GM10266 (cell line): ENCODE results near the gene STK24.

Experiments used
- DNase-seq: peaks from one replicate; pipeline ENCODE4 v3.0.0; 2012; ENCODE audit errors: extremely low spot score
- TF ChIP-seq, protein P1 (sequence below): IDR thresholded peaks from 2 replicates; pipeline ENCODE4 v1.5.1; 2012; ENCODE audit warnings: mild to moderate bottlenecking, low read depth; ENCODE audit not compliant: control insufficient read depth, insufficient read depth; ENCODE audit errors: missing control alignments

Gene STK24

DNA sequence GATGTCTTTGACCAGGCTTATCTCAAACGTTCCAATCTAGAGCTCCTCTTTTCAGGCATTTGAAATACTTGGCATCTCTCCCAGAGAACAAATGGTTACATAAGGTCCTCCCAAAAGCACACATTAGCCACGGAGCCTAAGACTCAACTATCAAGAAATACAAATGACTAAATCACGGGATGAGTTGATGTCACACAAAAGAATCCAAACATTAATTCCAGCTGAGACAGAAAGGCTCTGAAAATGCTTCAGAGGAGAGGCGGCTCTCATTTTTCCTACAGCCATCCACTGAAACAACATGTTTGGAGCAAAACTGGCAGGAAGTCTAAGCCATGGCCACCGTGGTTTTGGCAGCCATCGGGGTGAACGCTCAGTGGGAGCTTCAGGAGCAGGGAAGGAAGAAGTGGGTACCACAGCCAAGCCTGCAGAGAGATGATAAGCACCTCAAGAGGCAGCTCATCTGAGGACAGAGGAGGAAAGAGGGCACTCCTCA lies 122.5 kb downstream of the STK24 start:
- DNase-seq: no peak
- TF ChIP-seq, protein P1, sequence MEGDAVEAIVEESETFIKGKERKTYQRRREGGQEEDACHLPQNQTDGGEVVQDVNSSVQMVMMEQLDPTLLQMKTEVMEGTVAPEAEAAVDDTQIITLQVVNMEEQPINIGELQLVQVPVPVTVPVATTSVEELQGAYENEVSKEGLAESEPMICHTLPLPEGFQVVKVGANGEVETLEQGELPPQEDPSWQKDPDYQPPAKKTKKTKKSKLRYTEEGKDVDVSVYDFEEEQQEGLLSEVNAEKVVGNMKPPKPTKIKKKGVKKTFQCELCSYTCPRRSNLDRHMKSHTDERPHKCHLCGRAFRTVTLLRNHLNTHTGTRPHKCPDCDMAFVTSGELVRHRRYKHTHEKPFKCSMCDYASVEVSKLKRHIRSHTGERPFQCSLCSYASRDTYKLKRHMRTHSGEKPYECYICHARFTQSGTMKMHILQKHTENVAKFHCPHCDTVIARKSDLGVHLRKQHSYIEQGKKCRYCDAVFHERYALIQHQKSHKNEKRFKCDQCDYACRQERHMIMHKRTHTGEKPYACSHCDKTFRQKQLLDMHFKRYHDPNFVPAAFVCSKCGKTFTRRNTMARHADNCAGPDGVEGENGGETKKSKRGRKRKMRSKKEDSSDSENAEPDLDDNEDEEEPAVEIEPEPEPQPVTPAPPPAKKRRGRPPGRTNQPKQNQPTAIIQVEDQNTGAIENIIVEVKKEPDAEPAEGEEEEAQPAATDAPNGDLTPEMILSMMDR: no peak

DNA sequence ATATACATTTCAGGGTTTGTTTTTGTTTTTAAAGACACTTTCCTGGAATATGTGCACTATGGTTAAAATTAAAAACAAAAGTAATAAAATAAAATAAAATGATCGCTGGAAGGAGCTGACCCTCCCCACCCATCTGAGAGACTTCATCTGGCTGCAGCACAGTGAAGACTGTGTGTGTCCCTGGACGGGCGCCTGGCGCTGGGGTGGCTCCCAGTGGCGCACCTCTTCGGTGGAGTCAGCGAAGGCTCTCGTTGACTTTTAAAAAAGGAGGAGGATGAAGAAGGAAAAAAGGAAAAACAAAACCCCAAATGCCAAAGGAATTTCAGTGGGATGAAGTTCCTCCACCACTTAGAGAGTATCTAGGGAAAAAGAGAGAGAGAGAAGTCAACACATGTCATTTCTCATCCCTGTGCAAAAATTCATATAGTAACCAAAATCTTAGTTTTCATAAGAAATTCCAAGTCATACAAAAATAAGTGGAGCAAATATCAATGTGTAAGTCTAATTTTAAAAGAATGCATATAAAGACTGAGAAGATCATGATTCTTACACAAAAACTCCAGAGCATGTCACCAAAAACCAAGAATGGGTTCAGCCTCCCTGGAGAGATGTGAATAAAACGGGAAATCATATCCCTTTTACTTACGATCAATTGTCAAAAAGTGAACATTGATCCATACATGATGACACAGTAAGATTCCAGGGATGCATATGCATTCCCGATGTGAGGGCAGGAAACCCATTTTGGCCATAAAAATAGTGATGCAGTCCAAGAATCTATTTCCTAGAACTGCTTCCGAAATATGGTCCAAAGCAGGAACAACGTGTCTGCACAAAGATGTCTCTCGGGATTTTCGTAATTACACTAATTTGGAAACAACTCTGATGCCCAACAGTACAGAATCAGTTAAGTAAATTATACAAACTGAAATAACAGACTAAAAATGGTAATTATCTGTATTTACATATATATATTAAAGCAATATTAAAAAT lies 123.8 kb downstream of the STK24 start:
- DNase-seq: no peak
- TF ChIP-seq, protein P1: no peak

DNA sequence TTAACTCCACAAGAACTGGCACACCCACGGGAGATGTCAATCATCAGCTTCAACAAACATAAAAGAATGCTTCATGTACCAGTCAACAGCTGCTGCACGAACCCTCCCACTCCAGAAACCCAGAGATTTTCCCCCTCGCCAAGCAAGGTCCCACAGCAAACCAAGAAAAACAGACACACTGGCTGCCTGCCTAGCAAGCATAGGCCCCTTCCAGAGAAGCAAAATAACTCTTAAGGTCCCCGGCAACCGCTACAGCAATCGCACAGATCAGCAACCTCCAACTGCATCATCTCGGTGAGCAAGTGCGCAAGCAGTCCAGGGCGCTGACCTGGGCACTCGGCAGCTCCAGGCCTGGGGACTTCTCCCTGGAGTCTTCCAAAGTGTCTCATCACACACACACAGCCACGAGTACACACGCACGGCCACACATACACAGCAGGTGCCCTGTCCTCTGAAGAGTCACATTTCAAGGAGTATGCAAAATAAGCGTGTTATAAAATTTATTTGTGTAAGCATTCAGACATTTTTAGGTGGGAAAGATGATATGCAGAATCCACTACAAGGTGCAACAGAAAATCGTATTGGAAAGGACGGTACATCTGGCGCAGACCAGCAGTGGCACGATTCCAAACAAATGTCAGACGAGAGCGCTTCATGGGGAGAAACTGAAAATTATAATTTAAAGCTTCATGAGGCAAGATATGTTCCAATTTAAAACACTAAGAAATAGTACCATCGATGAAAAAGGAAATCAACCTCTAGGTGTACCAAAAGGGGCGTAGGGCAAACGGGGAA lies 125.0 kb downstream of the STK24 start:
- TF ChIP-seq, protein P1: no peak
- DNase-seq: no peak

DNA sequence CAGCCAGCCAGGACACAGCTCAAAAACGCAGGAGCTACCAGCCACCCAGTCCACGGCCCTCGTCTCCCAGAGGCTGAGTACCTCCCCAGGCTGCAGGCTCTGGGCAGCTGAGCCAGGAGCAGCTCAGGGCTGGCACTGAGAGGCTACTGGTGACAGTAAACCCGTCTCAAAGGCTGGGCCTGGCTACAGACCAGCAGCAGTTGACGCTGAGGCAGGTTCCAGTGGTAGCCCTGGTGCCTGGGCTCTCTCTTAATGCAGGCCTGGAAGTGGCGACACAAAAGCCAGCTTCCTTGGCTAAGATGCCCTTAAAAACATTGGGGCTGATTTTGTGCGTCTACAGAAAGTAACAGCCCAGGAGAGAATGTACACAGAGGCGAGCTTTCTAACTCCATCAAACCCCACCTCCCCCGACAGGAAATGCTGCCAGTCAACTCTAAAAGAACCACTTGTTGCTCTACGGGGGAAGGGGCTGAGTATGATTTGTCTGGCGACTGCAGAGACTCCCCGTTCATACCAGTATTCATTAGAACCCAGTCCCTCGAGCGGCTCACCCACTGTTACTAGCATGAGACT lies 126.3 kb downstream of the STK24 start:
- DNase-seq: no peak
- TF ChIP-seq, protein P1: no peak

DNA sequence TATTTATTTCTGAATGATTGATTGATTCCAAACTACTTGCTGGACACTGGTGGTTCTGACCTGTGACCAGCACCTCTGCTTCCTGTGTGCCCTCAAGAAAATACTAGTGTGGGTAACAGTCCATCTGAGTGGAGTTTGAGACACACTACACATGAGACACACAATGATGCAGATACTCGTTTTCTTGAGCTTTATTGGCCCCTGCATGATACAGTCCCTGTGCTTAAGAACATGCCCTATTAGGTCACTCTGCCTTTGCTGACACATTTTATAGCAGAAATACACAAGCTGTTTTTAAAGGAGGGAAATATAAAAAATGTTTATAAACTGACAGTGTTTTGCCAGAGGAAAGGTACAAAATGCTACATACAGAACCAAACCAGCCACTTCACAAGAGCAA lies 126.9 kb downstream of the STK24 start:
- DNase-seq: no peak
- TF ChIP-seq, protein P1: no peak

DNA sequence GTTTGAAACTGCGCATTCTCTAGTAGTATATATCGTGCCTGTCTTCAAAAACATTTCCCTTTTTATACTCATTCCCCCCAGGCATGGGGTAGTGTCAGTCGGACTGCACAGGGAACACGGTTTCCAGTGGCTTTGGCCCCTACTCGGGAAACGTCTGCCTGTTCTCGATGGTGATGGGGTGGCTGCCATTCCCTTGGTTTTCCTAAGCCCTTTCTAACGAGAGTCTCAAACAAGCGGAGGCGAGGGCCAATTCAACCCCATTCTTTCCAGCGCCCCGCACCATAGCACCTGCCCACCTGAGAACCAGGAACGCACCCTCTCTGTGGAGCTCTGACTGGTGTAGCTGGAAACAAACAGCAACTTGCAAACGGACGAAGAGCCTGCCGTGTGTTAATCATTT lies 127.6 kb downstream of the STK24 start:
- TF ChIP-seq, protein P1: no peak
- DNase-seq: no peak

DNA sequence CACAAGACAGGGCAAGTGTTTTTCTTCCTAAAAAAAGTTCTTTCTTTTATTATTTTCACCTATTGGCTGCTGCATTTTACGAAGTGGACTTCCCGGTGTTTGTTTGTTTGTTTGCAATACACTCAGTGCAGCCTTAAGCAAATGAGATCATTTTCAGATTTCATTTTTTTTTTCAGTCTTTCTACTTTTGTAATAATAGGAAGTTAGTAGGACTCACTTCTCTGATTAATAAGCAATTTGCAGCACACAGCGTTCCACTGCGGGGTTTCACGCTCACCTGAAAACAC lies 128.3 kb downstream of the STK24 start:
- TF ChIP-seq, protein P1: no peak
- no peak for DNase-seq
